HL-60 (cell line): ENCODE results near the gene UBA7.

Source experiments
- DNase-seq, 2 experiments: peaks; one replicate each; pipeline ENCODE4 v3.0.0-alpha.2; 2010 to 2020; ENCODE audit warnings: low read depth in 1 of 2, low spot score in 1 of 2
- H3K27ac ChIP-seq: fragments of 250-450 bp; sonication (Bioruptor Pico); replicated peaks from 2 replicates; pipeline ENCODE4 v1.5.1; 2020; ENCODE audit warnings: mild to moderate bottlenecking, moderate library complexity
- H3K27me3 ChIP-seq: fragments of 250-450 bp; sonication (Bioruptor Pico); 2 replicates; pipeline ENCODE4 v1.5.1; 2021; ENCODE audit warnings: mild to moderate bottlenecking, moderate library complexity; ENCODE audit not compliant: insufficient read depth, poor library complexity, severe bottlenecking
- H3K4me3 ChIP-seq: replicated peaks from 2 replicates; pipeline ENCODE4 v1.5.1; 2011; ENCODE audit warnings: mild to moderate bottlenecking, control low read depth, low read length; ENCODE audit not compliant: insufficient read depth
- GABPA ChIP-seq: IDR thresholded peaks from 2 replicates; pipeline ENCODE4 v1.6.1; 2012; ENCODE audit warnings: low read depth
- POLR2AphosphoS5 ChIP-seq: IDR thresholded peaks from 2 replicates; pipeline ENCODE4 v1.6.1; 2012; ENCODE audit warnings: low read depth
- SPI1 ChIP-seq: IDR thresholded peaks from 2 replicates; pipeline ENCODE4 v1.6.1; 2012; ENCODE audit warnings: low read depth, mild to moderate bottlenecking, borderline replicate concordance
- TF ChIP-seq, protein P1 (sequence below): IDR thresholded peaks from one replicate; pipeline ENCODE4 v1.5.1; 2011; ENCODE audit warnings: low read length, control low read depth, inconsistent platforms; ENCODE audit not compliant: insufficient read depth
- TF ChIP-seq, protein P2 (sequence below): IDR thresholded peaks from 2 replicates; pipeline ENCODE4 v1.6.1; 2012; ENCODE audit warnings: low read depth; ENCODE audit not compliant: insufficient replicate concordance

UBA7 gene

DNA sequence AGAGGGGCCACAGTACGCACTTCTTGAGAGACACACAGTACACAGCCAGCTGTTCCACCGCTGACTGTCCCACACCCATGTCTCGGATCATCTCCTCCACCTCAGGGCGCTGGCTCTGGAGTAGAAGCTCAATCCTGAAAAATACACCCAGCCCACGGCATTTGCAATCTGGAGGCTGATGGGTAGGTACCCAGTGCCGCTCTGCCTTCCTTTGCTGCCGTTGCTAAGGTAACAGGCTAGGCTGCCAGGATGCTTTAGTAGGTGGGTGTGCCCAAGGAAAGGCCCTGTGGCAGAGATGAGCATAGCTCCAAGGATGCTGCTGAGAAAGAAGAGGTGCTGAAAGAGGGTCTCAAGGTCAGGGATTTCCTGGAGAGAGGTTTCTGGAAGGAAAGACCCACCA lies 28.1 kb upstream of the UBA7 start:
- no peak for DNase-seq
- TF ChIP-seq, protein P1, sequence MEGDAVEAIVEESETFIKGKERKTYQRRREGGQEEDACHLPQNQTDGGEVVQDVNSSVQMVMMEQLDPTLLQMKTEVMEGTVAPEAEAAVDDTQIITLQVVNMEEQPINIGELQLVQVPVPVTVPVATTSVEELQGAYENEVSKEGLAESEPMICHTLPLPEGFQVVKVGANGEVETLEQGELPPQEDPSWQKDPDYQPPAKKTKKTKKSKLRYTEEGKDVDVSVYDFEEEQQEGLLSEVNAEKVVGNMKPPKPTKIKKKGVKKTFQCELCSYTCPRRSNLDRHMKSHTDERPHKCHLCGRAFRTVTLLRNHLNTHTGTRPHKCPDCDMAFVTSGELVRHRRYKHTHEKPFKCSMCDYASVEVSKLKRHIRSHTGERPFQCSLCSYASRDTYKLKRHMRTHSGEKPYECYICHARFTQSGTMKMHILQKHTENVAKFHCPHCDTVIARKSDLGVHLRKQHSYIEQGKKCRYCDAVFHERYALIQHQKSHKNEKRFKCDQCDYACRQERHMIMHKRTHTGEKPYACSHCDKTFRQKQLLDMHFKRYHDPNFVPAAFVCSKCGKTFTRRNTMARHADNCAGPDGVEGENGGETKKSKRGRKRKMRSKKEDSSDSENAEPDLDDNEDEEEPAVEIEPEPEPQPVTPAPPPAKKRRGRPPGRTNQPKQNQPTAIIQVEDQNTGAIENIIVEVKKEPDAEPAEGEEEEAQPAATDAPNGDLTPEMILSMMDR = no peak
- TF ChIP-seq SPI1 (no peak), GABPA (no peak)
- TF ChIP-seq, protein P2, sequence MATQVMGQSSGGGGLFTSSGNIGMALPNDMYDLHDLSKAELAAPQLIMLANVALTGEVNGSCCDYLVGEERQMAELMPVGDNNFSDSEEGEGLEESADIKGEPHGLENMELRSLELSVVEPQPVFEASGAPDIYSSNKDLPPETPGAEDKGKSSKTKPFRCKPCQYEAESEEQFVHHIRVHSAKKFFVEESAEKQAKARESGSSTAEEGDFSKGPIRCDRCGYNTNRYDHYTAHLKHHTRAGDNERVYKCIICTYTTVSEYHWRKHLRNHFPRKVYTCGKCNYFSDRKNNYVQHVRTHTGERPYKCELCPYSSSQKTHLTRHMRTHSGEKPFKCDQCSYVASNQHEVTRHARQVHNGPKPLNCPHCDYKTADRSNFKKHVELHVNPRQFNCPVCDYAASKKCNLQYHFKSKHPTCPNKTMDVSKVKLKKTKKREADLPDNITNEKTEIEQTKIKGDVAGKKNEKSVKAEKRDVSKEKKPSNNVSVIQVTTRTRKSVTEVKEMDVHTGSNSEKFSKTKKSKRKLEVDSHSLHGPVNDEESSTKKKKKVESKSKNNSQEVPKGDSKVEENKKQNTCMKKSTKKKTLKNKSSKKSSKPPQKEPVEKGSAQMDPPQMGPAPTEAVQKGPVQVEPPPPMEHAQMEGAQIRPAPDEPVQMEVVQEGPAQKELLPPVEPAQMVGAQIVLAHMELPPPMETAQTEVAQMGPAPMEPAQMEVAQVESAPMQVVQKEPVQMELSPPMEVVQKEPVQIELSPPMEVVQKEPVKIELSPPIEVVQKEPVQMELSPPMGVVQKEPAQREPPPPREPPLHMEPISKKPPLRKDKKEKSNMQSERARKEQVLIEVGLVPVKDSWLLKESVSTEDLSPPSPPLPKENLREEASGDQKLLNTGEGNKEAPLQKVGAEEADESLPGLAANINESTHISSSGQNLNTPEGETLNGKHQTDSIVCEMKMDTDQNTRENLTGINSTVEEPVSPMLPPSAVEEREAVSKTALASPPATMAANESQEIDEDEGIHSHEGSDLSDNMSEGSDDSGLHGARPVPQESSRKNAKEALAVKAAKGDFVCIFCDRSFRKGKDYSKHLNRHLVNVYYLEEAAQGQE = no peak
- H3K27me3 ChIP-seq = no peaks in the 10 kb centered on the region
- H3K27ac ChIP-seq = no peak overlapping the region
- H3K4me3 ChIP-seq = no peak overlapping the region

DNA sequence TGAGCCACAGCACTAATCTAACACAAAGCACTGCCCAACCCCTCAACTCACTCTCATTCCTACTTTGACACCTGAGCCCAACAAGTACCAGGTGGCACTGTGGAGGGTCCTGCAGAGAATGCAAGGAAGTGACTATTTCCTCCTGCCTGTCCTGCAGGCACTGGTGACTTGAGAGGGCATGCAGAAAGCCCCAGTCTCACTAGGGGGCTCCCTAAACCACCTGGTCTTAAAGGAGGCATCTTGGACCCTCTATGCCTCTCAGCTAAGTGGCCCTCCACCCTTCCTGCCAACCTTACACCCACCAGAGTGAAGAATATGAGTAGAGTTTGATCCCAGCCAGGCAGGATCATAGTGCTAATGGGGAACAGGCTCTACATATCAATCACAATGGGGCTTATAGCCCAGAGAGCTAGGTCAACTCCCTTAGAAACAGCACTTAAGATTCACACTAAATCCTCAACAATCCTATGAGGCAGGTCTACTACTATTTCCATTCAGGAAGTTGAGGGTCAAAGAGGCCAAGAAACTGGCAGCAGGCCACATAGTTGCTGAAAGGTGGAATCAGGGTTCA lies 27.5 kb upstream of the UBA7 start:
- Histone ChIP-seq H3K27me3 (no peaks in the 10 kb centered on the region), H3K27ac (no peak overlapping the region), H3K4me3 (no peak overlapping the region)
- DNase-seq = peak in 1 of 2 experiments; percentile 45
- no peak for TF ChIP-seq SPI1
- TF ChIP-seq, protein P1 = peak; percentile 51
- TF ChIP-seq, protein P2 = no peak

DNA sequence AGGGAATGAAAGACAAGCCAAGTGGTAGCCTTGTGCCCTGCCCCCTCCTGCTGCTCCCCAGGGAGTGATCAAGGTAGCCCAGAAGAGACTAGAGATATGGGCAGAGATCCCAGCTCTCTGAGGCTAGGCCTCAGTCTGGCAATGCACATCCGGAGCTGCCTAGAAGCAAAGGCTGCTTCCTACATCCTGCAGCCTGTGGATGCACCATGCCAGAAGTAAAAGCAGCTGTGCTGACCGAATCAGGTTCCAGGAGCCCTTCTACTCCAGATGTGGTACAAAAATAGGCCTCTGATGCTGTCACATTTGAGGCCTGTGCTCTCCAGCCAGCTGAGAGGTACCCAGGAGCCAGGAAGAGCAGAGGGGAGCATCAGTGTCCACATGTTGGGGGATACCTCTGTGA lies 26.6 kb upstream of the UBA7 start:
- no peak for DNase-seq
- TF ChIP-seq, protein P1 = no peak
- Histone ChIP-seq H3K27ac (no peak overlapping the region), H3K4me3 (no peak overlapping the region), H3K27me3 (no peaks in the 10 kb centered on the region)

DNA sequence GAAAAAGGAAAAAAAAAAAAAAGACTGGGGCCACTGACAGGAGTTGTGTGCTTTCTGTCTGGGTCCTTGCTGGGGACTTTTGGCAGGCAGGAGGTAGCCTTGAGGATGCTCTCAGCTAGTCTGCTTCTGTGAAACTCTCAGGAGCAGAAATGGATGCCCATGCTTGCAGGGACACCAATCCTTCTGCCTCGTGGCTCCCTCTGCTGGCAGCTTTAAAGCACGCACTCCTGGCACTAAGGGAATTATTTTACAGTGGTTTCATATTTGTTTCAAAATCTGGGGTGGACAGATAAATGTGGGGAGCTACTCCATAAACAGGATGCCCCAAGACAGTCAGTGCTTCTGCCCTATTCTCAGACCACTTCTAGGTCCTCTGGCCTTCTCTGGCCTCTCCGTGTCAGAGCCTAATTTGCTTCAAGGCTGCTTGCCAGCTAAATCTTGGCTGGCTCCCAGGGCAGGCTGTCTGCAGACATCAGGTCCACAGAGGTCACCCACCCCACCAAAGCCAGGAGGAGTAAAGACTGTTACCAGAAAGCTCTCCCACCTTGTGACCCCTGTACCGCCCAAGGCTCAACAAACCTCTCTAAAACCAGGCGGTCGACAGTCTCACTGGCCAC lies 25.5 kb upstream of the UBA7 start:
- Histone ChIP-seq H3K27me3 (no peaks in the 10 kb centered on the region), H3K27ac (no peak overlapping the region), H3K4me3 (no peak overlapping the region)
- TF ChIP-seq, protein P1 = peak; percentile 91
- TF ChIP-seq POLR2AphosphoS5 = no peak
- DNase-seq = peak; percentile 43 to 82
